ENCODE results near the gene RPS6KA2. TPM values are rescaled to one million over a fixed set of nuclear protein-coding genes. Genes with fewer than 3 reads are reported as not detected.

Gene RPS6KA2
- total and polyA plus RNA-seq, 2 experiments from 2014 or later, result 12.5 to 25.3 TPM

GRCh38 chr6:166449036-166449435 lies 178.0 kb downstream of the RPS6KA2 start:
- Mint-ChIP-seq H3K9me3 (peaks cover 6% of the 10 kb centered on the region; the same call in 2 of the 3 replicates), H3K36me3 (ENCODE audit: low read depth) (peaks cover 57% of the 10 kb centered on the region), H3K4me1 (no peaks in the 10 kb centered on the region), H3K4me3 (no peak overlapping the region), H3K27ac (no peak overlapping the region), H3K27me3 (ENCODE audit: insufficient read depth, low read depth, poor library complexity) (peaks cover 5% of the 10 kb centered on the region)
- TF ChIP-seq NANOG (IDR thresholded peaks at IDR 0.05; ENCODE audit: borderline replicate concordance) (no peak), EZH2phosphoT487 (IDR thresholded peaks at IDR 0.05; ENCODE audit: unreplicated experiment) (no peak), ZNF462 (CRISPR knock-in tag; IDR thresholded peaks at IDR 0.05) (no peak), STAT1 (IDR thresholded peaks at IDR 0.05; ENCODE audit: unreplicated experiment) (no peak), JUNB (IDR thresholded peaks at IDR 0.05; ENCODE audit: unreplicated experiment) (no peak), ZNF331 (CRISPR knock-in tag; IDR thresholded peaks at IDR 0.05; ENCODE audit: low read depth) (no peak), REST (IDR thresholded peaks at IDR 0.05; ENCODE audit: unreplicated experiment) (no peak), CTCF (conservative IDR thresholded peaks at IDR 0.05; ENCODE audit: low read depth in 2 of 2) (no peak), EZH2 (IDR thresholded peaks at IDR 0.05; ENCODE audit: low read depth, unreplicated experiment) (no peak), ZNF114 (CRISPR knock-in tag; IDR thresholded peaks at IDR 0.05) (no peak)
- H2AFZ ChIP-seq, result no peak overlapping the region
- no peak overlapping the region for H3K27ac ChIP-seq (ENCODE audit: low read depth)
- H3K4me3 ChIP-seq, result no peak overlapping the region
- H3K4me1 ChIP-seq (ENCODE audit: insufficient read depth), result no peaks in the 10 kb centered on the region
- ATAC-seq (no peak), DNase-seq (ENCODE audit: low spot score) (no peak)
- H3K4me2 ChIP-seq, result no peak overlapping the region
- no peaks in the 10 kb centered on the region for H3K9me2 ChIP-seq (ENCODE audit: insufficient read depth)
- H3K79me2 ChIP-seq (replicated peaks; ENCODE audit: insufficient read depth), result no peaks in the 10 kb centered on the region
- no peaks in the 10 kb centered on the region for H3F3A ChIP-seq (replicated peaks; ENCODE audit: low read depth)
- H4K20me1 ChIP-seq (replicated peaks; ENCODE audit: insufficient read depth), result no peaks in the 10 kb centered on the region
- no peaks in the 10 kb centered on the region for H3K27me3 ChIP-seq (ENCODE audit: insufficient read depth)
- no peaks in the 10 kb centered on the region for H3K36me3 ChIP-seq (ENCODE audit: insufficient read depth)
